ENCODE data around the gene RBBP8.

GRCh38 chr18:22915337-22915736 lies 17.8 kb upstream of the RBBP8 start:
- TF ChIP-seq RAD21 (IDR thresholded peaks at IDR 0.05; ENCODE audit: low read depth) (no peak), CEBPB (IDR thresholded peaks at IDR 0.05) (no peak), TAF1 (IDR thresholded peaks at IDR 0.05; ENCODE audit: low read depth) (no peak), EGR1 (IDR thresholded peaks at IDR 0.05) (no peak), REST (IDR thresholded peaks at IDR 0.05; ENCODE audit: low read depth) (no peak), TCF12 (IDR thresholded peaks at IDR 0.05; ENCODE audit: low read depth) (no peak), YY1 (IDR thresholded peaks at IDR 0.05; ENCODE audit: low read depth) (no peak), CREB1 (IDR thresholded peaks at IDR 0.05; ENCODE audit: low read depth) (no peak), EP300 (IDR thresholded peaks at IDR 0.05; ENCODE audit: borderline replicate concordance) (no peak), NFIC (IDR thresholded peaks at IDR 0.05) (no peak)
- TF ChIP-seq, protein P1, sequence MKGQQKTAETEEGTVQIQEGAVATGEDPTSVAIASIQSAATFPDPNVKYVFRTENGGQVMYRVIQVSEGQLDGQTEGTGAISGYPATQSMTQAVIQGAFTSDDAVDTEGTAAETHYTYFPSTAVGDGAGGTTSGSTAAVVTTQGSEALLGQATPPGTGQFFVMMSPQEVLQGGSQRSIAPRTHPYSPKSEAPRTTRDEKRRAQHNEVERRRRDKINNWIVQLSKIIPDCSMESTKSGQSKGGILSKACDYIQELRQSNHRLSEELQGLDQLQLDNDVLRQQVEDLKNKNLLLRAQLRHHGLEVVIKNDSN (IDR thresholded peaks at IDR 0.05) = no peak
